Neural cell (in vitro differentiated cells): ENCODE results near the gene CTDSPL. TPM values are rescaled to one million over a fixed set of nuclear protein-coding genes. Genes with fewer than 3 reads are reported as not detected.

Experiments used
- H2AFZ ChIP-seq: fragments of 200-600, 300-800 bp; sonication (generic), shearing (Covaris generic); 2 replicates; pipeline ENCODE4 v1.6.0; 2014; ENCODE audit warnings: low read depth, mild to moderate bottlenecking, antibody characterized with exemption, low read length, moderate library complexity
- H3F3A ChIP-seq: fragments of 200-600 bp; shearing (Covaris generic); 2 replicates; pipeline ENCODE4 v1.6.1; 2016; ENCODE audit warnings: mild to moderate bottlenecking, moderate library complexity, mixed read lengths, antibody characterized with exemption, low read length; ENCODE audit not compliant: insufficient read depth, poor library complexity, severe bottlenecking
- H3K27ac ChIP-seq: fragments of 200-600, 300-800 bp; sonication (generic), shearing (Covaris generic); 2 replicates; pipeline ENCODE4 v1.5.1; 2014; ENCODE audit warnings: mild to moderate bottlenecking, low read length, moderate library complexity
- H3K27me3 ChIP-seq: fragments of 300-800, 200-600 bp; sonication (generic), shearing (Covaris generic); 2 replicates; pipeline ENCODE4 v1.6.0; 2014; ENCODE audit warnings: mild to moderate bottlenecking, low read depth, low read length, moderate library complexity; ENCODE audit not compliant: insufficient read depth
- H3K36me3 ChIP-seq: fragments of 300-800, 200-600 bp; sonication (generic), shearing (Covaris generic); 2 replicates; pipeline ENCODE4 v1.5.1; 2014; ENCODE audit warnings: mild to moderate bottlenecking, antibody characterized with exemption, low read length, moderate library complexity; ENCODE audit not compliant: insufficient read depth
- H3K4me2 ChIP-seq: fragments of 300-800, 200-600 bp; sonication (generic), shearing (Covaris generic); 2 replicates; pipeline ENCODE4 v1.6.0; 2014; ENCODE audit warnings: mild to moderate bottlenecking, low read length
- H3K4me3 ChIP-seq: fragments of 300-800, 200-600 bp; sonication (generic), shearing (Covaris generic); 2 replicates; pipeline ENCODE4 v1.5.1; 2014; ENCODE audit warnings: mild to moderate bottlenecking, low read length, moderate library complexity
- H3K79me2 ChIP-seq: fragments of 200-600 bp; shearing (Covaris generic); replicated peaks from 2 replicates; pipeline ENCODE4 v1.6.0; 2014; ENCODE audit warnings: mild to moderate bottlenecking, low read length, moderate library complexity; ENCODE audit not compliant: insufficient read depth
- H3K9ac ChIP-seq: fragments of 300-800, 200-600 bp; sonication (generic), shearing (Covaris generic); 2 replicates; pipeline ENCODE4 v1.6.1; 2016; ENCODE audit warnings: mild to moderate bottlenecking, low read length, mixed read lengths
- H3K9me2 ChIP-seq: fragments of 200-600 bp; shearing (Covaris generic); 2 replicates; pipeline ENCODE4 v1.6.1; 2016; ENCODE audit warnings: mild to moderate bottlenecking, low read length, mixed read lengths; ENCODE audit not compliant: insufficient read depth
- H3K9me3 ChIP-seq: fragments of 200-600, 300-800 bp; sonication (generic), shearing (Covaris generic); 2 replicates; pipeline ENCODE4 v1.6.1; 2016; ENCODE audit warnings: mild to moderate bottlenecking, mixed run types, low read length, moderate library complexity, mixed read lengths
- H4K20me1 ChIP-seq: fragments of 200-600 bp; shearing (Covaris generic); 2 replicates; pipeline ENCODE4 v1.6.1; 2016; ENCODE audit warnings: mild to moderate bottlenecking, mixed run types; ENCODE audit not compliant: insufficient read depth
- CTCF ChIP-seq: fragments of 450-650 bp; IDR thresholded peaks from 2 replicates; pipeline ENCODE4 v1.5.1; 2014; ENCODE audit warnings: antibody characterized with exemption, mild to moderate bottlenecking, moderate library complexity; ENCODE audit not compliant: poor library complexity, severe bottlenecking
- EP300 ChIP-seq: fragments of 450-650 bp; conservative IDR thresholded peaks from 2 replicates; pipeline ENCODE4 v1.6.1; 2014; ENCODE audit warnings: antibody characterized with exemption, mild to moderate bottlenecking, moderate library complexity; ENCODE audit not compliant: poor library complexity, severe bottlenecking
- EZH2 ChIP-seq: fragments of 200-600, 300-800 bp; shearing (Covaris generic), sonication (generic); IDR thresholded peaks from 2 replicates; pipeline ENCODE4 v1.6.1; 2014; ENCODE audit warnings: antibody characterized with exemption, low read length, borderline replicate concordance, mild to moderate bottlenecking; ENCODE audit not compliant: insufficient read depth, poor library complexity, severe bottlenecking
- MXI1 ChIP-seq: fragments of 450-650 bp; conservative IDR thresholded peaks from 2 replicates; pipeline ENCODE4 v1.6.1; 2014; ENCODE audit warnings: antibody characterized with exemption, mild to moderate bottlenecking; ENCODE audit not compliant: poor library complexity, severe bottlenecking
- POLR2AphosphoS5 ChIP-seq: IDR thresholded peaks from 2 replicates; pipeline ENCODE4 v1.6.1; 2012
- RAD21 ChIP-seq: fragments of 450-650 bp; conservative IDR thresholded peaks from 2 replicates; pipeline ENCODE4 v1.6.1; 2014; ENCODE audit warnings: antibody characterized with exemption, mild to moderate bottlenecking, moderate library complexity
- REST ChIP-seq: IDR thresholded peaks from 2 replicates; pipeline ENCODE4 v1.6.1; 2012; ENCODE audit warnings: borderline replicate concordance
- SMC3 ChIP-seq: fragments of 450-650 bp; conservative IDR thresholded peaks from 2 replicates; pipeline ENCODE4 v1.6.1; 2014; ENCODE audit warnings: antibody characterized with exemption, mild to moderate bottlenecking, moderate library complexity; ENCODE audit not compliant: poor library complexity
- TAF1 ChIP-seq: IDR thresholded peaks from 2 replicates; pipeline ENCODE4 v1.6.1; 2012; ENCODE audit warnings: low read depth
- polyA plus RNA-seq: library from polyadenylated mRNA; depleted of rRNA; stranded (reverse); fragments of >200 nt; gene quantifications from 2 replicates; pipeline ENCODE4 v1.2.3, GENCODE V29; 2014

CTDSPL gene
- polyA plus RNA-seq, 1 donor from 2014 or later = 17.0 TPM

- H3K79me2 ChIP-seq = no peaks in the 10 kb centered on the region
- H3F3A ChIP-seq = no peaks in the 10 kb centered on the region
- TF ChIP-seq EZH2 (no peak), MXI1 (no peak), TAF1 (no peak), EP300 (no peak), POLR2AphosphoS5 (no peak), RAD21 (no peak), SMC3 (no peak), CTCF (no peak), REST (no peak)
- no peaks in the 10 kb centered on the region for H3K27me3 ChIP-seq
- no peaks in the 10 kb centered on the region for H4K20me1 ChIP-seq
- H3K36me3 ChIP-seq = no peaks in the 10 kb centered on the region
- H3K9me3 ChIP-seq = no peaks in the 10 kb centered on the region
- H3K4me3 ChIP-seq = no peak overlapping the region
- H3K9me2 ChIP-seq = no peaks in the 10 kb centered on the region
- no peak overlapping the region for H3K4me2 ChIP-seq
- H2AFZ ChIP-seq = no peak overlapping the region
- no peak overlapping the region for H3K27ac ChIP-seq
- H3K9ac ChIP-seq = no peak overlapping the region
Observed at GRCh38 chr3:37901721-37902120, 40.0 kb downstream of the CTDSPL start.

- H3K36me3 ChIP-seq = no peaks in the 10 kb centered on the region
- H3K4me3 ChIP-seq = no peak overlapping the region
- no peak for TF ChIP-seq MXI1
- no peak for TF ChIP-seq EZH2
- no peak for TF ChIP-seq RAD21
- no peak for TF ChIP-seq SMC3
- no peak for TF ChIP-seq CTCF
- no peak for TF ChIP-seq POLR2AphosphoS5
- no peak for TF ChIP-seq REST
- no peak for TF ChIP-seq EP300
- TF ChIP-seq TAF1 = no peak
- no peak overlapping the region for H3K4me2 ChIP-seq
- no peak overlapping the region for H3K27ac ChIP-seq
- H3K9me3 ChIP-seq = no peaks in the 10 kb centered on the region
- no peaks in the 10 kb centered on the region for H4K20me1 ChIP-seq
- no peaks in the 10 kb centered on the region for H3K27me3 ChIP-seq
- H3K9me2 ChIP-seq = no peaks in the 10 kb centered on the region
- H3F3A ChIP-seq = no peaks in the 10 kb centered on the region
- H3K79me2 ChIP-seq = no peaks in the 10 kb centered on the region
- no peak overlapping the region for H2AFZ ChIP-seq
- H3K9ac ChIP-seq = no peak overlapping the region
Observed at GRCh38 chr3:37902674-37903073, 41.0 kb downstream of the CTDSPL start.
